D721Med (cell line): ENCODE data around the gene CELF1.
"Not testable (repeated sequence)": the region's sequence is repeated elsewhere in the genome, so short reads cannot be mapped to it uniquely, and the experiment has no call there.

Experiments
- DNase-seq: peaks from one replicate; pipeline ENCODE4 v3.0.0; 2011; ENCODE audit warnings: low spot score; ENCODE audit not compliant: insufficient read length
- FAIRE-seq: peaks from 2 replicates; lab custom pipeline; 2011; peaks lifted over from hg19 to GRCh38; lab: Jason Lieb, UNC
- CTCF ChIP-seq: IDR thresholded peaks from 2 replicates; pipeline ENCODE4 v1.5.1; 2012; ENCODE audit warnings: mild to moderate bottlenecking, control low read depth; ENCODE audit not compliant: insufficient read depth; ENCODE audit errors: missing control alignments

Gene CELF1

GRCh38 chr11:47527186-47527585, 25.7 kb downstream of the CELF1 start:
- FAIRE-seq, result no peak
- DNase-seq, result no peak
- no peak for TF ChIP-seq CTCF

GRCh38 chr11:47526032-47526431, 26.9 kb downstream of the CELF1 start:
- FAIRE-seq, DNase-seq: not testable (repeated sequence)

- DNase-seq, result no peak
- no peak for FAIRE-seq
Observed at GRCh38 chr11:47524291-47524874, 28.5 kb downstream of the CELF1 start.

DNA sequence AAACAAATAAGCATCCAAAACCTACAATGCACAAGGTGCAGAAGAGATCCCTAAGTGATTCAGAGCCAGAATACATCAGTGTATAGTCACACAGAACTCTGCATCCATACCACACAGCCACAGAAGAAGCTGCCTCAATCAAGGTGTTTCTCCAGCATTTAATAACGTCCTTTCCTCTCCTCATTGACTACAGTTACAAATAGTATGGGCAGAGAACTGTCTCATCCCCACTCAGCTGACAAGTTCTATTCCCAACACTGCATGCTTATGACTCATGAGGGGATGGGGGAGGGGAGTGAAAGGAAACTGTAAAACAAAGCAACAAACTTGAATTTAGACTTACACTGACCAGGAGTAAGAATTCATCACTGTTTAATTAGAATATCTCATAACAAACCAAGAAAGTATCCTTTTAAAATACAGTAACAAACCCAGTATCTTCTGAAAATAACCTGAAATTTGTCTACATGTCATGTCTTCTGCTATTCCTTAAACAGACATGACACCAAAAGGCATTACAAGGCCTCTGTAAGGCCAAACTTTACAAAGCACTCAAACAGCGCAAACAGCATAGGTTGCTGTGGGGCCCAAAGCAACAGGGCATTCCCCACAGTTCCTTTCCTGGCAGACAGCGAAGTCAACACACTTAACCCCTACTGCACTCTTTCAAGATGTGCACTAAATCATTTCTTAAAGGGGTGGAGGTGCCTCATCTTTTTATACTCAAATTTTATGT, 29.3 kb downstream of the CELF1 start:
- DNase-seq (no peak), FAIRE-seq (no peak)

More at GRCh38 chr11:47524291-47524874, 28.5 kb downstream of the CELF1 start:
- TF ChIP-seq CTCF, result no peak

DNA sequence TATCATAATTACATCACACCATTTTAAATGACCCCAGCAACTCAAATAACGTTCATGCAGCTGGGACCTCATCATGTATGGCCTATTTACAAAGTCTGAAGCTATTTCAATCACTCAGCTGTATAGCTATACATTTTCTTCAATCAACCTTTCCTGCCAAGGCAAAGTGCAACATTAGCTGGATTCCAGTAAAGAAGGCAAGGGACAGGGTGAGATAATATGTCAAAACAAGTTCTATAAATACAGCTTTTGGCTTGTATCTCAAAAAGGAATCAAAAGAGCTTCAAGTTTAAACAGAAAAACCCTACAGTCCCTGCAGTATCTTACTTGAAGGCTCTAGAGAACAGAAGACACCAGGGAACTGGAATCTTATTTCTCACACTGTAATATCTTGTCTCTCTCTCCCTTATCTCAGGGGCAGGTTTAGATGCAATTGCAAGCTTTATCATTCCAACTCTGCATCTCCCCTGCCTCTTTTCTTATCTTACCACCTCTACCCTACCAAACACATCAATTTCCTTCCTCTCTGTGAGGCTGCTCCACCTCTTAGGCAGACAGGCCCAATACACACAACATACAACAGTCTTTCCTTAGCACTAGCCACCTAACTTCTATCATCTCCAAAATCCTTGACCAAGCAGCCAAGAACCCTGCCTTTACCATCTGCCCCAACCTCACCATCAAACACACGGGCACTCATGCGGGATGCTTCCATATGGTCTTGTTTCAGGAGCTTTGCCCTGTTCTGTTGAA, 34.5 kb downstream of the CELF1 start:
- no peak for FAIRE-seq

More for the DNA sequence above, 29.3 kb downstream of the CELF1 start:
- TF ChIP-seq CTCF, result no peak

GRCh38 chr11:47516984-47517853, 35.7 kb downstream of the CELF1 start:
- TF ChIP-seq CTCF, result no peak
- FAIRE-seq, result no peak

More for the DNA sequence above, 34.5 kb downstream of the CELF1 start:
- TF ChIP-seq CTCF, result no peak
- DNase-seq, result no peak

GRCh38 chr11:47516155-47516554, 36.8 kb downstream of the CELF1 start:
- no peak for FAIRE-seq

More at GRCh38 chr11:47516984-47517853, 35.7 kb downstream of the CELF1 start:
- no peak for DNase-seq

More at GRCh38 chr11:47516155-47516554, 36.8 kb downstream of the CELF1 start:
- DNase-seq, result no peak
- no peak for TF ChIP-seq CTCF
